Activated CD4-positive, alpha-beta T cell treated with anti-CD3 and anti-CD28 coated beads for 4 hours (primary cell): ENCODE data around the gene CAPN10.

Source experiments
- DNase-seq, 2 donors: peaks; one replicate each; pipeline ENCODE4 v3.0.0-alpha.2; 2020

The CAPN10 gene

GRCh38 chr2:240626531-240627300, 40.2 kb downstream of the CAPN10 start:
- DNase-seq: no peak

DNA sequence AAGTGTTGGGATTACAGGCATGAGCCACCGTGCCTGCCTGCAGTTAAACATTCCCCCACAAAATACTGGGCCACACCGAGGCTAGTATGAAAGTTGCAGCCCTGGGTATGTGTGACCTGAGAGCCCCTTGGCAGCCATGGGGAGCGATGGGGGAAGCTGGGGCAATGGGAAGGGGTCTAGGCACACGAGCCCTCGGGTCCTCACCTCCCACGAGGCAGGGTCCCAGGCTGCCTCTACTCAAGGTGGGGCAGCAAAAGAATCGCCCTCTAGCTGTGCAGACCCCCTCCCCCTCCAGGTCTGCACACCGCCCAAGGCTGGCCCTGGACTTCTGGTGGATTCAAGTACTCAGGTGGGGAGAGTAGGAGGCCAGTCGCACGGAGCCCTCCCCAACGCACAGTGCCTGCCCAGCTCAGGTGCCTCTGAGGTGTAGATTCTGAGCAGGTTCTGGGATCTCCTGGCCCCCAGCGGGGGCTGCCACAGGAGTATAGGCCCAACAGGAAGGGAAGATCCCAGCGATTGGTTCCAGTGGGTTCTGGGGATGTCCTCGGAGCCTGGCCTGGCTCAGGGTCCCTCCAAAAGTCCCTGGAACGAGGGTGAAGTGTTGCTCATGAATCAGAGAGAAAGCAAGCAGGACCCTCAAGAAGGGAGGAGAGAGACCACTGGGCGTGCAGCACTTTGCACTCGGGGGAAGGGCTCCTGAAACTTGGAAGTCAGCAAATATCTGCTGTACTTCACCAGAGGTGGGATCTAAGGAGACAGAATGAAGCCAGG, 41.4 kb downstream of the CAPN10 start:
- no peak for DNase-seq

- DNase-seq: no peak
Observed at GRCh38 chr2:240628507-240628807, 41.9 kb downstream of the CAPN10 start.

DNA sequence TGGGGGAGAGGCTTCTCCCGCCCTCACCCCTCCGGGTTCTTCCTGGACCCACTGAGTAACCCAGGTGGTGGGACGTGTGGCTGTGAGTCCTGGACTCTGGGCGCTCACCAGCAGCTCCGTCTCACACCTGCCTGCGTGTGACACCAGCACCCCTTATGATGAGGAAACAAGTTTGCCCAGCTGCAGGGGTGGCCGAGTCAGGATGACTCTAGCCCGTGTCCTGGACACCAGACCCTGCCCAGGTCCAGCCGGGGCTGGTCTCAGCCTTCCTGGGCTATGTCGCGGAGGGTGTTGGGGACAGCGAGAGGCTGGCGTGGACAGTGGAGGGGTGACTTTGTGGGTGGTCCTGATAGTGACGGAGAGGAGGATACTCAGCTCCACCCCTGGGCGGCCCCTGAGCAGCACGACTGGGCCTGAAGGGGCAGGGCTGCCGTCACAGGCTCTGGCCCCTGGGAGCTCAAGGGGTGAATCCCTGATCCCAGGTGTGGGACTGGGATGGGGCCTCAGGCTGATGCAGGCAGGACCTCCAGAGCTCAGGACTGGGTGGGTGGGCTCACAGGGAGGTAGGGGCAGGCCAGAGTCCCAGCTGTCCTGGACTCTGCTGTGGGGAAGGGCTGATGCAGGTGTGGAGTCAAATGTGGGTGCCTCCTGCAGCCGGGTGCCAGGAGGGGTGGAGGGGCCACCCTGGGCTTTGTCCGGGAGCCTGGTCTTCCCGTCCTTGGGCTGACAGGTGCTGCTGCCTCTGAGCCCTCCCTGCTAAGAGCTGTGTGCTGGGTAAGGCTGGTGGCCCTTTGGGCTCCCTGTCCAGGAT, 42.5 kb downstream of the CAPN10 start:
- DNase-seq: no peak

GRCh38 chr2:240629619-240629967, 43.1 kb downstream of the CAPN10 start:
- no peak for DNase-seq

DNA sequence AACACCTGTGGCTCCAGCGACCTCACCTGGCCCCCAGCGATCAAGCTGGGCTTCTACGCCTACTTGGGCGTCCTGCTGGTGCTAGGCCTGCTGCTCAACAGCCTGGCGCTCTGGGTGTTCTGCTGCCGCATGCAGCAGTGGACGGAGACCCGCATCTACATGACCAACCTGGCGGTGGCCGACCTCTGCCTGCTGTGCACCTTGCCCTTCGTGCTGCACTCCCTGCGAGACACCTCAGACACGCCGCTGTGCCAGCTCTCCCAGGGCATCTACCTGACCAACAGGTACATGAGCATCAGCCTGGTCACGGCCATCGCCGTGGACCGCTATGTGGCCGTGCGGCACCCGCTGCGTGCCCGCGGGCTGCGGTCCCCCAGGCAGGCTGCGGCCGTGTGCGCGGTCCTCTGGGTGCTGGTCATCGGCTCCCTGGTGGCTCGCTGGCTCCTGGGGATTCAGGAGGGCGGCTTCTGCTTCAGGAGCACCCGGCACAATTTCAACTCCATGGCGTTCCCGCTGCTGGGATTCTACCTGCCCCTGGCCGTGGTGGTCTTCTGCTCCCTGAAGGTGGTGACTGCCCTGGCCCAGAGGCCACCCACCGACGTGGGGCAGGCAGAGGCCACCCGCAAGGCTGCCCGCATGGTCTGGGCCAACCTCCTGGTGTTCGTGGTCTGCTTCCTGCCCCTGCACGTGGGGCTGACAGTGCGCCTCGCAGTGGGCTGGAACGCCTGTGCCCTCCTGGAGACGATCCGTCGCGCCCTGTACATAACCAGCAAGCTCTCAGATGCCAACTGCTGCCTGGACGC, 43.6 kb downstream of the CAPN10 start:
- no peak for DNase-seq

- no peak for DNase-seq
Observed at GRCh38 chr2:240630771-240631547, 44.4 kb downstream of the CAPN10 start.

GRCh38 chr2:240631548-240632305, 45.2 kb downstream of the CAPN10 start:
- DNase-seq: no peak

- no peak for DNase-seq
Observed at GRCh38 chr2:240632306-240632721, 45.8 kb downstream of the CAPN10 start.

DNA sequence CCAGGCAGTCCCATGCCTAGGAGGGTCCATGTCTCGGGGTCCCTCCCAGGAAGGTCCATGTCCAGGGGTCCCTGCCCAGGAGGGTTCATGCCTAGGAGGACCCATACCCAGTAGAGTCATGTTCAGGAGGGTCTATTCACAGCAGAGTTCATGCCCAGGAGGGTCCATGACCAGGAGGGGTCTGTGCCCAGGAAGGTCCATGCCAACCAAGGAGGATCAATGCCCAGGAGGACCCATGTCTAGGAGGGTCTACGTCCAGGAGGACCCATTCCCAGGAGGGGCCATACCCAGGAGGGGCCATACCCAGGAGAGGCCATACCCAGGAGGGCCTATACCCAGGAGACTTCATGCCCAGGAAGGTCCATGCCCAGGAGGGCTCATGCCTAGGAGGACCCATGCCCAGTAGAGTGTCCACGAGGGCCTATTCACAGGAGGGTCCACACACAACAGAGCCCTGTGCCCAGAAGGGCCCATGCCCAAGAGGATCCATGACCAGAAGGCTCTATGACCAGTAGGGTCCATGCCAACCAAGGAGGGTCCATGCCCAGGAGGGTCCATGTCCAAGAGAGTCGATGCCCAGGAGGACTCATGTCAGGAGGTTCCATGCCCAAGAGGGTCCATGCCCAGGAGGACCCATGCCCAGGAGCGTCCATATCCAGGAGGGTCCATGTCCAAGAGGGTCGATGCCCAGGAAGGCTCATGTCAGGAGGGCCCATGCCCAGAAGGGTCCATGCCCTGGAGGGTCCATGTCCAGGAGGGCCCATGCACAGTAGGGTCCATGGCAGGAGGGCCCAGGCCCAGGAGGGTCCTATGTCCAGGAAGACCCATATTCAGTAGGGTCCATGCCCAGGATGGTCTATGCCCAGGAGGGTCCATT, 48.8 kb downstream of the CAPN10 start:
- no peak for DNase-seq

DNA sequence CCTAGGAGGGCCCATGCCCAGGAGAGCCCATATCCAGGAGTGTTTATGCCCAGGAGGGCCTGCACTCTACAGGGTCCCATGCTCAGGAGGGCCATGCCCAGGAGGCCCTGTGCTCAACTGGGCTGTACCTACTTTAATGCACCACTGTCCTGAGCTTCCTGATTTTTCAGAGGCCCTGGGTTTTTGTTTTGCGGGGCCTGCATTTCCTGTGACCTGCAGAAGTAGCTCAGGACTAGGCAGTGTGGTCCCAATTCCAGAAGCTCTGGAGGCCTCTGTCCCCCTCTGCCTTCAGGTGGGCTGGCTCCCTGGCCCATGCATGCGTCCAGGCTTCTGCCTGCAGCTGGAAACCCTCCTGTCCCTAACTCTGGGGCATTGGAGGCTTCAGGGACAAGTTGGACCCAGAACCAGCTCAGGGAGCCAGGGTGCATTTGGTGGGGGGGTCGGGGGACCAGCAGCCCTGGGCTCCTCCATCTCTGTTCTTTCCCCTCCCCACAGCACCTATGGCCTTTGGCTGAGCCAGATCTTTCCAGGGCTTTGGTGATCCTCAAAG, 49.5 kb downstream of the CAPN10 start:
- DNase-seq: no peak

- no peak for DNase-seq
Observed at GRCh38 chr2:240636563-240637115, 50.1 kb downstream of the CAPN10 start.

DNA sequence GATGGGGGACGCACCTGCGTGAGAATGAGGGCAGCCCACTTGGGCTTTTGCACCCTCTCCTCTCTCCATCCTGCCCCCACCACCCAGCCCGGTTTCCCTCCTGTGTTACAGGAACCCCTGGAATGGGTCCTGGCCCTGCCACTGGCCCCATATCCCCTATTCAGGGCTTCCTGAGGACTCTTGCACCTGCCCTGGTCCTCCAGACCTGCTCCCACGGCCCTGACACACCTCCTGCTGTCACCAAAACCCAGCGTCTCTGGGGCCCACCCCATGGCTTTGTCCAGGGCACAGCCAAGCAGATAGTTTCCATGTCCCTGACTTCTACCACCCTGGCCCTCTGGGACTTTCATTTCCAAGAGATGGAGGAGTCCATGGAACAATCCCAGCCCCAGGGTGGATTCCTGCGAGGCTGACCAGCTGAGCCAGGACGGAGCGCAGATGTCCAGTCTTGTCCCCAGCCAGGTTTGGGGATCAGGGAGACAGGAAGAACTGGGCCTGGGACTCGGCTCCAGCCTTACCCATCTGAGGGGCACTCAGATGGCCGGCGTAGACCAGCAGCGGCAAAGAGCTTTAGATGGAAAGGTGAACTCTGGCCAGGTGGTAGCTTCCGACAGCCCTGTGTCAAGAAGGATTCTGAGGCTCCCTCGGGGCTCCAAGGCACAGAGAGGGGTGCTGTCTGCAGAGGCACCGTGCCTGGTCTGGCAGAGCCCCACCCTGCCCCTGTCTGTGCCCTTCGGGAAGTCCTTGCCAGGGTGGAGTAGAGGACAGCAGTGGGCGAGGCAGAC, 50.8 kb downstream of the CAPN10 start:
- no peak for DNase-seq

- DNase-seq: no peak
Observed at GRCh38 chr2:240637901-240638345, 51.4 kb downstream of the CAPN10 start.

DNA sequence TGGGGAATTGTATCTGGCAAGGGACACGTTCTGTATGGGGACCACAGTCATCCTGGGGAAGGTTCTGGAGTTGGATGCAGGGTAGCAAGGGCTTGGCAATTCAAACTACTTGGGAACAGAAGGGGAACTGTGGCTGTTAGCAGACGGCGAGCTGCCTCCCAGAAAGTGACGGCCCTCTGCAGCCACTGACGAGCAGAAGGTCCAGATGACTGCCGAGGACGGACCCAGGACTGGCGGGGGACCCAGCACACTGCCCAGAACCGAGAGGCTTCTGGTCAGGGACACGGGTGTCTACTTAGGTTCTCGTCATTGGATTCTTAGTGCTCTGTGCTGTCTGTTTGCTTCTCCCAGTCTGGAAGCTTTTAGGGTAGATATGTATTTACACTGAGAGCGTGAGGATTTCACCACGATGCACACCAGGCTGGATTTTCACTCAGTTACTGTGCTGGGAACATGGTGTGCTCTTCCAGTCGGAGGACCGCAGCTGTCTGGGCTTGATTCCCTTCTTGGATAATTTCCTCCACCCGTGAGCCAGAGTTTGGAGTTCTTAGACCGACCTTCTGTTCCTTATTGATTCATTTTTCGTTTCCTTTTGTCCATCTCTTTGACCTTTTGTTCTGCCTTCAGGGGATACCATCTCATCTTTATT, 52.1 kb downstream of the CAPN10 start:
- DNase-seq: no peak

- no peak for DNase-seq
Observed at GRCh38 chr2:240639566-240639965, 53.0 kb downstream of the CAPN10 start.

DNA sequence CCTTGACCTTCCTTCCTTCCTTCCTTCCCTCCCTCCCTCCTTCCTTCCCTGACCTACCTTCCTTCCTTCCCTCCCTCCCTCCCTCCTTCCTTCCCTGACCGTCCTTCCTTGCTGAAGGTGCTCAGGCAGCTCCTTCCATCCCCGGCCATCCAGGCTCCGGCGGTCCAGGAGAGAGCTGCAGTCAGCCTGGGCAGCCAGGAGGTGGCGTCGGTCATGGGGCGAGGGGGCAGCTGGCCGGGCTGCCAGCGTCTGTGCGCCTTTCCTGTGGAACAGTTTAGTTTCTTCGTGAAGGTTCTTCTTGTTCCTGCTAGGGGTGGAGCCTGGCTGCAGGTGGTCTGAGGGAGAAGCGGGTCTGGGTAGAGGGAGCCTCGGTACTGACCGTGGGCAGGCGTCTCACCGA, 54.4 kb downstream of the CAPN10 start:
- DNase-seq: no peak
